ENCODE measurements around the gene FSCN2.

Gene FSCN2

GRCh38 chr17:81578561-81579225 lies 50.5 kb downstream of the FSCN2 start:
- no peak overlapping the region for H3K4me3 ChIP-seq (ENCODE audit: low read depth, low read length)
- TF ChIP-seq CTCF (IDR thresholded peaks at IDR 0.05; ENCODE audit: low read depth, low read length), result no peak

- no peak for TF ChIP-seq CTCF (IDR thresholded peaks at IDR 0.05; ENCODE audit: low read depth, low read length)
- no peak overlapping the region for H3K4me3 ChIP-seq (ENCODE audit: low read depth, low read length)
These were observed 51.1 kb downstream of the FSCN2 start for GRCh38 chr17:81579298-81579697.

- H3K4me3 ChIP-seq (ENCODE audit: low read depth, low read length), result no peak overlapping the region
- no peak for TF ChIP-seq CTCF (IDR thresholded peaks at IDR 0.05; ENCODE audit: low read depth, low read length)
These were observed 51.7 kb downstream of the FSCN2 start for GRCh38 chr17:81579821-81580321.

DNA sequence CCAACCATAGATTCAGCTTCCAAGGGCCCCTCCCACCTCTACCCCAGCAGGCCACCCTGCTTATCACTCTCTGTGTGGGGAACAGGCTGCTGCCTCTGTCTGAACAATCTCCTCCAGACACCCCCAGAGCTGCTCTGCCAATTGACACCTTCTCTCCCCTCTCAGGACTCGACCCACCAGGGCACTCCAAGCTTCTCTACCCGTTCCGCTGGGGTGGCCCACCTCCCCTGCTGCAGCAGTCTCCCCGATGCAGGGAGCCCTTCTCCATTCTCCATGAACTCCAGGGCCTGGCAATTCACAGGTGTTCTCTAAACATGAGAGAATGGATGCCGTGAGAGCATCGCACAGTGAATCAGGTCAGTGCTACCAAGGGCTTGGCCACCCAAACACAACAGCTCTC lies 52.3 kb downstream of the FSCN2 start:
- TF ChIP-seq CTCF (IDR thresholded peaks at IDR 0.05; ENCODE audit: low read depth, low read length), result no peak

DNA sequence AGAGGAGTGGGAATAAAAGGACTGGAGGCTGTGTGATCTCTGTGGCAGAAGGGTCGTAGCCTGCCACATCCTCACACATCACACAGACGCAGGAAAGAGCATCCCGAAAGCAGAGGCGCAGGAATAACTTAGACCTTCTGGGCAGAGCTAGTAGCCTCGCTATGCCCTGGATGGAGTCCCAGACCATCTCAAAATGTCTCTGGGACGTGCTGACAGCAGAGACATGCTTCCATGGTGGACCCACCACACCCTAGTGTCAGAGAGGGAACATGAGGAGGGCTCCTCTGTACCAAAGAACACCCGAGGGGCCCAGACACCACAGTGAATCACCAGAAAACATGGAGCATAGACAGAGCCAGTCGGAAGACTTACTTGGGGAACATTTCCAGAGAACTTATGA lies 53.6 kb downstream of the FSCN2 start:
- no peak for TF ChIP-seq CTCF (IDR thresholded peaks at IDR 0.05; ENCODE audit: low read depth, low read length)
- no peak overlapping the region for H3K4me3 ChIP-seq (ENCODE audit: low read depth, low read length)

More for the DNA sequence above, 52.3 kb downstream of the FSCN2 start:
- no peak overlapping the region for H3K4me3 ChIP-seq (ENCODE audit: low read depth, low read length)

DNA sequence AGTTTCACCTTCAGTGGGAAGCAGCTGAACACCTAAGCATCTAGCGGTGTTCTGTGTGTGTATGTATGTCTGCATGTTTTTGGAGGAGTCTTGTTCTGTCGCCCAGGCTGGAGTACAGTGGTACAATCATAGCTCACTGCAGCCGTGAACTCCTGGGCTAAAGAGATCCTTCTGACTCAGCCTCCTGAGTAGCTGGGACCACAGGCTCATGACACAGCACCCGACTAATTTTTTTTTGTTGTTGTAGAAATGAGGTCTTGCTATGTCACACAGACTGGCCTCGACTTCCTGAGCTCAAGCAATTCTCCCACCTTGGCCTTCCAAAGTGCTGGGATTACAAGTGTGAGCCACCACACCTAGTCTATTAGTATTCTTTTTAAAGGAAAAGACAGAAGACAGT lies 54.2 kb downstream of the FSCN2 start:
- no peak overlapping the region for H3K4me3 ChIP-seq (ENCODE audit: low read depth, low read length)
- TF ChIP-seq CTCF (IDR thresholded peaks at IDR 0.05; ENCODE audit: low read depth, low read length), result no peak

DNA sequence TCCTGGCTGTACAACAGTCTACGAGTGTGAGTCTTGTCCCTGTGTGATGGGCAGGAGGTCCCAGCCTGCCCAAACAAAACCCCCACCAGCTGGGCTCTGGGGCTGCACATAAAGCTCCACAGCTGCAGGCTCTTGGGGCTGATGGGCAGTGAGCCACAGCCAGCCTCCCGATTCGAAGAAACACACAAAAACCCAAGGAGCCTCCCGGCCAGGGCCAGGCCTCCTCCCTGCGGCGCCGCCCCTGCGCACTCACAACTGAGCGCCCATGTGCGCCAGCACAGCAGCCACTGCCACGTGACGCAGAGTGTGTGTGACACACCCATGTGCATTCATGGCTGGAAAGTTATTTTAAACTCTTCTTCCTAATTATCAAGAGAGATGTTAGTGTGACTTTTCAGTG lies 54.6 kb downstream of the FSCN2 start:
- TF ChIP-seq CTCF (IDR thresholded peaks at IDR 0.05; ENCODE audit: low read depth, low read length), result no peak
- no peak overlapping the region for H3K4me3 ChIP-seq (ENCODE audit: low read depth, low read length)

Measured in WI38 (cell line).